AG04450 (cell line): ENCODE measurements around the gene D2HGDH. TPM values are rescaled to one million over a fixed set of nuclear protein-coding genes. Genes with fewer than 3 reads are reported as not detected.

ENCODE experiments used
- CTCF ChIA-PET: fragments of 300-600, 350-600 bp; formaldehyde crosslinking; extraction: SDS; loops from one replicate; lab custom pipeline; 2022; ENCODE audit warnings: antibody characterized with exemption, inconsistent platforms; lab: Charles Lee
- POLR2A ChIA-PET: fragments of 350-600 bp; formaldehyde crosslinking; extraction: SDS; loops from one replicate; lab custom pipeline; 2021; ENCODE audit warnings: antibody characterized with exemption, inconsistent platforms; lab: Yijun Ruan, JAX
- DNase-seq: peaks from one replicate; pipeline ENCODE4 v3.0.0-alpha.2; 2011; ENCODE audit warnings: low read depth, low spot score
- H3K27ac ChIP-seq: one replicate; pipeline ENCODE4 v1.5.1; 2012; ENCODE audit warnings: low read depth, low read length, control low read depth
- H3K27me3 ChIP-seq: one replicate; pipeline ENCODE4 v1.6.0; 2012; ENCODE audit warnings: low read length; ENCODE audit not compliant: control insufficient read depth, insufficient read depth
- H3K4me3 ChIP-seq: 2 replicates; pipeline ENCODE4 v1.5.1; 2011; ENCODE audit warnings: mild to moderate bottlenecking, low read depth, low read length, control low read depth
- H3K9me3 ChIP-seq: 2 replicates; pipeline ENCODE4 v1.5.1; 2012; ENCODE audit warnings: low read length; ENCODE audit not compliant: control insufficient read depth, insufficient read depth
- polyA minus RNA-seq: library from RNA; depleted of rRNA, polyadenylated mRNA; stranded (reverse); fragments of >200 nt; gene quantifications from 2 replicates; pipeline ENCODE4 v1.2.3, GENCODE V29; 2011; rRNA and poly(A)+ RNA removed
- polyA plus RNA-seq: library from polyadenylated mRNA; depleted of rRNA; stranded (reverse); fragments of >200 nt; gene quantifications from 2 replicates; pipeline ENCODE4 v1.2.3, GENCODE V29; 2011; rRNA removed
- TF ChIP-seq, protein P1 (sequence below): IDR thresholded peaks from 2 replicates; pipeline ENCODE4 v1.5.1; 2011; ENCODE audit warnings: low read depth, low read length, control low read depth, inconsistent platforms

Gene D2HGDH
- polyA plus RNA-seq: 7.3 and 9.5 TPM in 2 replicates
- polyA minus RNA-seq: 7.5 and 9.9 TPM in 2 replicates

DNA sequence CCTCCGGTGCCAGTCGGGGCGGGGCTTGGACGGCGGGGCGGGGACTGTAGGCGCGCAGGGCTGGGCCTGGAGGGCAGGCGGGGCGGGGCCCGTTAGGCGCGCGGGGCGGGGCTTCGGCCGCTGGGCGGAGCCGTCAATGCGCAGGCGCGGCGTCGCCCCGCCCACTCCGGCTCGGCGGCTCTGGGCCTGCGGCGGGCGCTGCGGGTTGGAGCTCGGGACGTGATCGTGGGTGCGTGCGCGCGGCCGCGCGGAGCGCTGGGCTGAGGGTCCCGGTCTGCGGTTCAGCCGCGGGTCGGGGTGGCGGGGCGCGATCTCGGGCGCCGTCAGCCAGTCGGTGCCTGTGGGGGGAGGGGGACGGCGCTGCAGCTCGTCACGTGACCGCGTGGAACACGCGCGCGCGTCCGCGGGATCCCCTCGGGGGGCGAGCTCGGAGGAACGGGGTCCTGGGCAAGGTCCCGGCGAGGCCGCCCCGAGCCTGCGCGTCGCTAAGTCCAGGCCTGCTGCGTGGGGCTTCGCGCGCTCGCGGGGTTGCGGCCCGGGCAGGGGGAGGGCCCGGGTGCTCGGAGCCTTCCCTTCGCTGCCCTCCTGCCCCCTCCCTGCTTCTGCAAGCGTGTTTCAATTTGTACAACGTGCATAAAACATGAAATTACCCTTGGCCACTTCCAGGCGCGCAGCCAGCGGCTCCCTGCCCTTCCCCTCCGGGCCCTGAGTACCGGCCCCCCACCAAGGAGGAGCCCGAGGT is at the start of gene D2HGDH:
Gene D2HGDH, plus strand, starts transcription at position 164 of the 742 bp plus-strand sequence. CDS start 595 bp downstream, outside the sequence.
- no peak within 1 kb of the TSS for H3K27ac ChIP-seq
- POLR2A ChIA-PET: interaction anchor here (0.5 to 3.3 kb wide), 6 partner anchors 27 to 419 kb away, joined by 3 to 17 read pairs (median 5); partner anchors contain the start of genes DTYMK, HDLBP and ING5
- no peaks in the 10 kb centered on the region; the same call in 1 of the 2 replicates for H3K9me3 ChIP-seq
- no peaks in the 10 kb centered on the region for H3K27me3 ChIP-seq
- TF ChIP-seq, protein P1, sequence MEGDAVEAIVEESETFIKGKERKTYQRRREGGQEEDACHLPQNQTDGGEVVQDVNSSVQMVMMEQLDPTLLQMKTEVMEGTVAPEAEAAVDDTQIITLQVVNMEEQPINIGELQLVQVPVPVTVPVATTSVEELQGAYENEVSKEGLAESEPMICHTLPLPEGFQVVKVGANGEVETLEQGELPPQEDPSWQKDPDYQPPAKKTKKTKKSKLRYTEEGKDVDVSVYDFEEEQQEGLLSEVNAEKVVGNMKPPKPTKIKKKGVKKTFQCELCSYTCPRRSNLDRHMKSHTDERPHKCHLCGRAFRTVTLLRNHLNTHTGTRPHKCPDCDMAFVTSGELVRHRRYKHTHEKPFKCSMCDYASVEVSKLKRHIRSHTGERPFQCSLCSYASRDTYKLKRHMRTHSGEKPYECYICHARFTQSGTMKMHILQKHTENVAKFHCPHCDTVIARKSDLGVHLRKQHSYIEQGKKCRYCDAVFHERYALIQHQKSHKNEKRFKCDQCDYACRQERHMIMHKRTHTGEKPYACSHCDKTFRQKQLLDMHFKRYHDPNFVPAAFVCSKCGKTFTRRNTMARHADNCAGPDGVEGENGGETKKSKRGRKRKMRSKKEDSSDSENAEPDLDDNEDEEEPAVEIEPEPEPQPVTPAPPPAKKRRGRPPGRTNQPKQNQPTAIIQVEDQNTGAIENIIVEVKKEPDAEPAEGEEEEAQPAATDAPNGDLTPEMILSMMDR: no peak
- peak within 1 kb of the TSS; percentile 77 for H3K4me3 ChIP-seq
- peak; percentile 36 for DNase-seq
- CTCF ChIA-PET: interaction anchor here (1.0 kb wide), 1 partner anchor 144 kb away, joined by 4 read pairs; no protein-coding TSS in a partner anchor

GRCh38 chr2:241686324-241686649 is 48.1 kb upstream of the D2HGDH start:
- TF ChIP-seq, protein P1: no peak
- Histone ChIP-seq H3K4me3 (peak overlapping the region; percentile 79), H3K27ac (peak overlapping the region; percentile 52), H3K9me3 (no peaks in the 10 kb centered on the region; the same call in 1 of the 2 replicates), H3K27me3 (no peaks in the 10 kb centered on the region)
- ChIA-PET POLR2A (interaction anchor here (0.7 to 4.0 kb wide), 10 partner anchors 8 to 371 kb away, joined by 3 to 41 read pairs (median 4); partner anchors contain the start of genes ATG4B, D2HGDH, HDLBP and ING5), CTCF (no interaction called here)
- no peak for DNase-seq

GRCh38 chr2:241686650-241687425 is 47.6 kb upstream of the D2HGDH start, which contains the start of gene DTYMK:
Gene DTYMK (minus strand): TSS chr2:241686815. CDS start chr2:241686783, 32 bp downstream.
- TF ChIP-seq, protein P1: no peak
- peak; percentile 86 for DNase-seq
- no peaks in the 10 kb centered on the region for H3K27me3 ChIP-seq
- CTCF ChIA-PET: no interaction called here
- POLR2A ChIA-PET: interaction anchor here (0.7 to 4.0 kb wide), 11 partner anchors 8 to 372 kb away, joined by 3 to 41 read pairs (median 4); partner anchors contain the start of genes ATG4B, D2HGDH, HDLBP and ING5
- peak within 1 kb of the TSS; percentile 95 for H3K4me3 ChIP-seq
- H3K27ac ChIP-seq: peak within 1 kb of the TSS; percentile 83
- H3K9me3 ChIP-seq: no peaks in the 10 kb centered on the region; the same call in 1 of the 2 replicates

DNA sequence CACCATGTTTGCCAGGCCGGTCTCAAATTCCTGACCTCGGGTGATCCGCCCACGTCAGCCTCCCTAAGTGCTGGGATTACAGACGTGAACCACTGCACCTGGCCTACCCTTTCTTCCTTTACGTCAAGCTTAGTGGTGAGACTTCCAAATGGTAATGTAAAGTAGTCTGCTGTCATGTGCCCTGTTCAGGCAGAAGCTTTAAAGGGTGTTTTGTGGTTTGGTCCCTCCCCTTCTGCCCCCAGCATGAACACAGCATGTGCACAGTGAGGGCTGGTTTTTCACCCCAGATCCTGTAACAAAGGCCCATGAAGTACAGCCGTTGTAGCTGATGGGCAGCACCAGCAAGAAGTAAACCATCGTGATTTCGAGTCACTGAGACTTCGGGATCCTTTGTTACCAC is 45.1 kb upstream of the D2HGDH start:
- H3K9me3 ChIP-seq: no peaks in the 10 kb centered on the region; the same call in 1 of the 2 replicates
- ChIA-PET POLR2A (interaction anchor here (1.0 to 4.0 kb wide), 3 partner anchors 9 to 131 kb away, joined by 3 to 41 read pairs (median 6); partner anchors contain the start of genes BOK and ING5), CTCF (interaction anchor here (2.0 kb wide), 1 partner anchor 13 kb away, joined by 9 read pairs; the partner anchor contains the start of gene ING5)
- no peak for DNase-seq
- no peaks in the 10 kb centered on the region for H3K27me3 ChIP-seq
- H3K27ac ChIP-seq: no peak overlapping the region
- no peak overlapping the region for H3K4me3 ChIP-seq
- TF ChIP-seq, protein P1: no peak
